ENCODE measurements around the gene CSNK1G2.

CSNK1G2 gene

DNA sequence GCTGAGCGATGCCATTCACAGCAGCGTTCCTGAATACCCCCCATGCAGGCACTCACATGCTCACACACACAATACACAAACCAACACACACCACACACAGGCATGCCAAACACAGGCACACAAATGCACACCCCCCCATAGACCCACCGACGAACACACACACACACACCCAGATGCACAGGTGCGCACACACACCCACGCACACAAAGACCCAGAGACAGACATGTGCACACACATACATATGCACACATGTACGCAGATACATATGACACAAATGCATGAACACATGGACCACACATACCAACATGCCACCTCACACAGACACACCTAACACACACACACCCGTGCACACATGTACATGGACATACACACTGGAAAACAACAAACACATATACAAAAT lies 7.0 kb upstream of the CSNK1G2 start:
- TF ChIP-seq, protein P1, sequence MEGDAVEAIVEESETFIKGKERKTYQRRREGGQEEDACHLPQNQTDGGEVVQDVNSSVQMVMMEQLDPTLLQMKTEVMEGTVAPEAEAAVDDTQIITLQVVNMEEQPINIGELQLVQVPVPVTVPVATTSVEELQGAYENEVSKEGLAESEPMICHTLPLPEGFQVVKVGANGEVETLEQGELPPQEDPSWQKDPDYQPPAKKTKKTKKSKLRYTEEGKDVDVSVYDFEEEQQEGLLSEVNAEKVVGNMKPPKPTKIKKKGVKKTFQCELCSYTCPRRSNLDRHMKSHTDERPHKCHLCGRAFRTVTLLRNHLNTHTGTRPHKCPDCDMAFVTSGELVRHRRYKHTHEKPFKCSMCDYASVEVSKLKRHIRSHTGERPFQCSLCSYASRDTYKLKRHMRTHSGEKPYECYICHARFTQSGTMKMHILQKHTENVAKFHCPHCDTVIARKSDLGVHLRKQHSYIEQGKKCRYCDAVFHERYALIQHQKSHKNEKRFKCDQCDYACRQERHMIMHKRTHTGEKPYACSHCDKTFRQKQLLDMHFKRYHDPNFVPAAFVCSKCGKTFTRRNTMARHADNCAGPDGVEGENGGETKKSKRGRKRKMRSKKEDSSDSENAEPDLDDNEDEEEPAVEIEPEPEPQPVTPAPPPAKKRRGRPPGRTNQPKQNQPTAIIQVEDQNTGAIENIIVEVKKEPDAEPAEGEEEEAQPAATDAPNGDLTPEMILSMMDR (IDR thresholded peaks at IDR 0.05): no peak
- peaks cover 4% of the 10 kb centered on the region for H3K4me1 ChIP-seq
- no peak overlapping the region for H3K27ac ChIP-seq
- H3K9ac ChIP-seq: no peak overlapping the region
- H3K79me2 ChIP-seq: no peaks in the 10 kb centered on the region
- H3K4me2 ChIP-seq (ENCODE audit: low read length): no peak overlapping the region
- no peaks in the 10 kb centered on the region for H3K9me3 ChIP-seq (ENCODE audit: control insufficient read depth, low read length)
- H3K4me3 ChIP-seq (ENCODE audit: low read depth, low read length): no peak overlapping the region
- H3K27me3 ChIP-seq (ENCODE audit: control insufficient read depth, insufficient read depth, low read length): no peaks in the 10 kb centered on the region
- no peaks in the 10 kb centered on the region for H3K36me3 ChIP-seq (ENCODE audit: control insufficient read depth, insufficient read depth, low read length)
- H2AFZ ChIP-seq: no peak overlapping the region

DNA sequence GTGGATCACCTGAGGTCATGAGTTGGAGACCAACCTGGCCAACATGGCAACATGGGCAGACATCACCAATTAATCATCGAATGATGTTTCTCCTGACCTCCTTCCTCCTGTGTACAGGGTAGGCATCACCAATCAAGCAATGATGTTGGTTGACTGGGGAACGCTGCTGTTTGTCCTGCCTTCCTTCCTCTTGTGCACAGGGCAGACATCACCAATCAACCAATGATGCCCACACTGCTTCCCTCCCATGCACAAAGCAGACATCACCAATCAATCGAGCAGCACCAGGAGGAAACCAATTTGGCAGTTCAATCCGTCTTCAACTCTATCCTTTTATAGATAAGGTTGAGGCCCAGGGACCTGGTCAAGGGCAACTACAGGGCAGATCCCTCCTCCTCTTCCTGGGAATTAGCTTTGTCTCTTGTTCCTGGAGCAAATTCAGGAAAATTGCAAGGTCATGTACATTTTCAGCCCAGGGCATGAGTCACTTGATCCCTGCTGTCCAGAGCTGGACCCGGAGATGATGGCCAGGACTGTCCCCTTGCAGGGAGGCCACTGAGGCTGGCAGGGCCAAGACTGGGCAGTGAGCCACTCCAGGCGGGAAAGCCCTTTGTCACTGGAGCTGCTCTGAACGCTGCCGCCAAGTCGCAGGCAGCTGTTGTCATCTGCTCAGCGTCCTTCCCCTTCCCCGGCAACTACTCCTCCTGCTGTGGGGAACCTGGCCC lies 5.3 kb upstream of the CSNK1G2 start:
- Histone ChIP-seq H3K27me3 (ENCODE audit: control insufficient read depth, insufficient read depth, low read length) (no peaks in the 10 kb centered on the region), H3K27ac (no peak overlapping the region), H3K9me3 (ENCODE audit: control insufficient read depth, low read length) (no peaks in the 10 kb centered on the region), H3K79me2 (no peaks in the 10 kb centered on the region), H2AFZ (peak overlapping the region; percentile 64), H3K4me1 (peaks cover 10% of the 10 kb centered on the region), H3K4me3 (ENCODE audit: low read depth, low read length) (no peak overlapping the region), H3K9ac (no peak overlapping the region), H3K36me3 (ENCODE audit: control insufficient read depth, insufficient read depth, low read length) (no peaks in the 10 kb centered on the region), H3K4me2 (ENCODE audit: low read length) (no peak overlapping the region)
- TF ChIP-seq, protein P1 (IDR thresholded peaks at IDR 0.05): no peak

DNA sequence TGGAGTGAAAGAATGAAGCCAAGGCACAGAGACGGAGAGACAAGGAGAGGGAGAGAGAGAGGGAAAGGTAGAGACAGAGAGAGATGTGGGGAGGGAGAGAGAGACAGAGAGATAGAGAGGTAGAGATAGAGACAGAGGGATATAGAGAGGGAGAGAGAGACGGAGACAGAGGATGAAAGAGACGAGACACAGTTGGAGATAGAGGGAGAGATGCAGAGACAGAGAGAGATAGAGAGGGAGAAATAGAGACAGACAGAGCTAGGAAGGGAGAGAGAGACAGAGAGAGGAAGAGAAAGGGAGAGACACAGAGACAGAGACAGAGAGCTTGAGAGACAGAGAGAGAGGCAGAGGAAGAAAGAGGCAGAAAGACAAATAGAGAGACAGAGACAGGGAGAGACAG lies 4.5 kb upstream of the CSNK1G2 start:
- Histone ChIP-seq H3K9ac (no peak overlapping the region), H3K4me3 (ENCODE audit: low read depth, low read length) (no peak overlapping the region), H2AFZ (no peak overlapping the region), H3K79me2 (no peaks in the 10 kb centered on the region), H3K4me1 (peaks cover 10% of the 10 kb centered on the region), H3K4me2 (ENCODE audit: low read length) (no peak overlapping the region), H3K27me3 (ENCODE audit: control insufficient read depth, insufficient read depth, low read length) (no peaks in the 10 kb centered on the region), H3K27ac (no peak overlapping the region), H3K36me3 (ENCODE audit: control insufficient read depth, insufficient read depth, low read length) (no peaks in the 10 kb centered on the region), H3K9me3 (ENCODE audit: control insufficient read depth, low read length) (no peaks in the 10 kb centered on the region)
- TF ChIP-seq, protein P1 (IDR thresholded peaks at IDR 0.05): no peak

DNA sequence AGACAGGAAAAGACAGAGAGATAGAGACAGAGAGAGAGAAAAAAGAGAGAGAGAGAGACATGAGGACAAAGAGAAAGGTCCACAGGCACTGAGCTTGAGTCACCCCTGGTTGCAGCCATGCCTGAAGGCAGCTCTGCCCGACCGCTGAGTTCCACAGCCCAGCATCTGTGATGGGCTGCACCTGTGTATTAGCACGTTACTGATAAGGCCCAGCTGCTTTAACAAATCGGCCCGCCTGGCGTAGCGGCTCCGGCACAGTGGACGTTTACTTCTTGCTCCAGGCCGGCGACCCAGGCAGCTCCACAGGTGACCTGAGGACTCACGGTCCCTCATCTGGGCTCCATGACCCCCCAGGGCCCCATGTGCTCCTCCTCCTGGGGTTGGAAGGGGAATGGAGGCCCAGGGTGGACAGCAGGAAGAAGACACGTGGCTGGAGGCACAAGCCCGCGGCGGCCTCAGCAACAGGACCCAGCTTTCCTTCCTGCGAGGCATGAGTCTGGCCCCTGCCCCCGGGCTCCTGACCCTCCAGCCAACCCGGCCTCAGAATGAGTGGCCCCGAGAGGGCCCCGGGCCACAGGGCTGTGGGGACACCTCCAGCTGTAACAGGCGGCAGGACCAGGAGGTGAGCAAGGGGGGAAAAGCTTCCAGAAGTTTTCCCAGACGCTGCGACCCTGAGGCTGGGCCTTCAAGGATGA lies 3.9 kb upstream of the CSNK1G2 start:
- H3K4me1 ChIP-seq: peaks cover 10% of the 10 kb centered on the region
- peaks cover 4% of the 10 kb centered on the region for H3K79me2 ChIP-seq
- TF ChIP-seq, protein P1 (IDR thresholded peaks at IDR 0.05): no peak
- no peak overlapping the region for H2AFZ ChIP-seq
- H3K36me3 ChIP-seq (ENCODE audit: control insufficient read depth, insufficient read depth, low read length): no peaks in the 10 kb centered on the region
- no peak overlapping the region for H3K4me2 ChIP-seq (ENCODE audit: low read length)
- H3K9ac ChIP-seq: no peak overlapping the region
- no peak overlapping the region for H3K4me3 ChIP-seq (ENCODE audit: low read depth, low read length)
- H3K27ac ChIP-seq: no peak overlapping the region
- no peaks in the 10 kb centered on the region for H3K9me3 ChIP-seq (ENCODE audit: control insufficient read depth, low read length)
- no peaks in the 10 kb centered on the region for H3K27me3 ChIP-seq (ENCODE audit: control insufficient read depth, insufficient read depth, low read length)

Data from parathyroid adenoma (tissue), 2 donors.